HCT116 (cell line): ENCODE results near the gene TKTL1. TPM values are rescaled to one million over a fixed set of nuclear protein-coding genes. Genes with fewer than 3 reads are reported as not detected.

ENCODE experiments used
- ATAC-seq: fragments of 200-7000 bp; cut with Tn5 transposase; 2 replicates; pipeline ENCODE4 v1.9.1; 2020; ENCODE audit warnings: mild to moderate bottlenecking, moderate library complexity
- BruUV-seq: library from RNA; stranded (reverse); fragments of 400-500 nt; replicated peaks from 2 replicates; lab custom pipeline; 2021; lab: Mats Ljungman, UMichigan
- CTCF ChIA-PET: fragments of 300-600 bp; sonication (Branson Sonifier 250); formaldehyde crosslinking; loops from one replicate; lab custom pipeline; 2021; ENCODE audit warnings: antibody characterized with exemption; lab: Charles Lee
- POLR2A ChIA-PET: fragments of 300-600, 350-600 bp; sonication (Branson Sonifier 250); formaldehyde crosslinking; loops from one replicate; lab custom pipeline; 2021; ENCODE audit warnings: antibody characterized with exemption; lab: Charles Lee
- RAD21 ChIA-PET, 2 experiments: fragments of 300-600 bp; sonication (Branson Sonifier 250); formaldehyde crosslinking; loops; one replicate each; lab custom pipeline; 2023; ENCODE audit warnings: low total read pairs in 2 of 2; ENCODE audit not compliant: uncharacterized antibody in 2 of 2, unreplicated experiment in 2 of 2, low non-redundant PET in 1 of 2; lab: Charles Lee
- DNase-seq: peaks from one replicate; pipeline ENCODE4 v3.0.0-alpha.2; 2010; ENCODE audit warnings: low read depth, low spot score
- H2AFZ ChIP-seq: fragments of 200-600 bp; shearing (Covaris generic), sonication (generic); 2 replicates; pipeline ENCODE4 v1.6.1; 2017; ENCODE audit warnings: low read depth, mixed run types, mixed read lengths, antibody characterized with exemption, low read length; ENCODE audit not compliant: poor library complexity, severe bottlenecking
- H3K27ac ChIP-seq: 2 replicates; pipeline ENCODE4 v1.5.1; 2012; ENCODE audit warnings: low read depth, low read length
- H3K27me3 ChIP-seq: fragments of 200-600 bp; sonication (generic); 2 replicates; pipeline ENCODE4 v1.6.1; 2016; ENCODE audit warnings: mixed run types, low read length, mixed read lengths; ENCODE audit not compliant: insufficient read depth
- H3K36me3 ChIP-seq, 2 experiments: fragments of 200-500 bp in 1 of 2; fragments of 200-600 bp in 1 of 2; sonication (Bioruptor generic) in 1 of 2; sonication (generic) in 1 of 2; 2 replicates each; pipeline versions ENCODE4 v1.5.1 to v1.6.1; 2014 to 2016; ENCODE audit warnings: low read length in 2 of 2, inconsistent platforms in 1 of 2, mixed read lengths in 1 of 2, mixed run types in 1 of 2; ENCODE audit not compliant: insufficient read depth in 2 of 2, control insufficient read depth in 1 of 2
- H3K4me1 ChIP-seq, 2 experiments: fragments of 200-600 bp in 1 of 2; sonication (generic) in 1 of 2; 2 replicates each; pipeline versions ENCODE4 v1.5.1 to v1.6.1; 2012 to 2017; ENCODE audit warnings: low read length in 2 of 2, inconsistent platforms in 1 of 2, mild to moderate bottlenecking in 1 of 2, mixed read lengths in 1 of 2, mixed run types in 1 of 2, moderate library complexity in 1 of 2; ENCODE audit not compliant: insufficient read depth in 2 of 2, control insufficient read depth in 1 of 2
- H3K4me2 ChIP-seq: fragments of 200-600 bp; sonication (generic); 2 replicates; pipeline ENCODE4 v1.6.1; 2017; ENCODE audit warnings: mixed run types, low read length, mixed read lengths
- H3K4me3 ChIP-seq, 2 experiments: fragments of 200-600 bp in 1 of 2; sonication (generic) in 1 of 2; replicated peaks in 1 of 2; 2 replicates each; pipeline ENCODE4 v1.5.1; 2011 to 2016; ENCODE audit warnings: low read length in 2 of 2, control low read depth in 1 of 2, low read depth in 1 of 2, mild to moderate bottlenecking in 1 of 2, mixed read lengths in 1 of 2, mixed run types in 1 of 2
- H3K79me2 ChIP-seq: fragments of 200-600 bp; sonication (generic); 2 replicates; pipeline ENCODE4 v1.6.1; 2017; ENCODE audit warnings: mild to moderate bottlenecking, mixed run types, low read length, moderate library complexity, mixed read lengths; ENCODE audit not compliant: insufficient read depth
- H3K9ac ChIP-seq: fragments of 200-600 bp; sonication (generic); 2 replicates; pipeline ENCODE4 v1.6.1; 2016; ENCODE audit warnings: low read length, mixed read lengths
- H3K9me2 ChIP-seq: fragments of 200-600 bp; sonication (generic), shearing (Covaris generic); 2 replicates; pipeline ENCODE4 v1.6.1; 2017; ENCODE audit warnings: mixed run types, mild to moderate bottlenecking, moderate library complexity; ENCODE audit not compliant: insufficient read depth
- H3K9me3 ChIP-seq, 2 experiments: fragments of 200-500 bp in 1 of 2; fragments of 200-600 bp in 1 of 2; sonication (Bioruptor generic) in 1 of 2; sonication (generic) in 1 of 2; 2 replicates each; pipeline ENCODE4 v1.6.1; 2014 to 2017; ENCODE audit warnings: low read length in 2 of 2, mixed read lengths in 2 of 2, inconsistent platforms in 1 of 2, low read depth in 1 of 2, mild to moderate bottlenecking in 1 of 2, mixed run types in 1 of 2, moderate library complexity in 1 of 2; ENCODE audit not compliant: control insufficient read depth in 1 of 2, insufficient read depth in 1 of 2
- H4K20me1 ChIP-seq: fragments of 200-600 bp; sonication (generic), shearing (Covaris generic); 2 replicates; pipeline ENCODE4 v1.6.1; 2017; ENCODE audit warnings: mixed run types, mild to moderate bottlenecking, moderate library complexity; ENCODE audit not compliant: insufficient read depth
- EGR1 ChIP-seq: IDR thresholded peaks from 2 replicates; pipeline ENCODE4 v1.6.1; 2012; ENCODE audit warnings: low read depth
- EZH2 ChIP-seq: fragments of 200-600 bp; sonication (generic); IDR thresholded peaks from 2 replicates; pipeline ENCODE4 v1.6.1; 2017; ENCODE audit warnings: antibody characterized with exemption, mixed run types
- EZH2phosphoT487 ChIP-seq: fragments of 200-600 bp; IDR thresholded peaks from 2 replicates; pipeline ENCODE4 v1.6.1; 2018; ENCODE audit warnings: antibody characterized with exemption, borderline replicate concordance
- FOSL1 ChIP-seq: IDR thresholded peaks from 2 replicates; pipeline ENCODE4 v1.6.1; 2012; ENCODE audit warnings: low read depth
- JUND ChIP-seq: IDR thresholded peaks from 2 replicates; pipeline ENCODE4 v1.6.1; 2012
- POLR2AphosphoS5 ChIP-seq: IDR thresholded peaks from 2 replicates; pipeline ENCODE4 v1.6.1; 2011; ENCODE audit warnings: mild to moderate bottlenecking, low read depth, low read length, moderate library complexity
- SIN3A ChIP-seq: IDR thresholded peaks from 2 replicates; pipeline ENCODE4 v1.6.1; 2012; ENCODE audit warnings: low read depth
- YY1 ChIP-seq: IDR thresholded peaks from 2 replicates; pipeline ENCODE4 v1.6.1; 2011; ENCODE audit warnings: low read length, low read depth, moderate library complexity, mild to moderate bottlenecking; ENCODE audit not compliant: insufficient replicate concordance; ENCODE audit errors: extremely low read depth
- intact Hi-C: fragments of 100-400 bp; cut with micrococcal nuclease; formaldehyde crosslinking; loops from 2 replicates; pipeline ENCODE4 v1.10.0; 2022
- total RNA-seq: library from RNA; stranded (reverse); gene quantifications from one replicate; pipeline ENCODE4 v1.2.1, GENCODE V29; 2021; ENCODE audit not compliant: unreplicated experiment
- TF ChIP-seq, protein P1 (sequence below): IDR thresholded peaks from 2 replicates; pipeline ENCODE4 v1.6.1; 2011; ENCODE audit warnings: mild to moderate bottlenecking, low read length, moderate library complexity; ENCODE audit not compliant: insufficient replicate concordance; ENCODE audit errors: extremely low read depth

Gene TKTL1
- total RNA-seq, 1 experiment from 2014 or later: 0.34 TPM

GRCh38 chrX:154329294-154329693, 33.7 kb downstream of the TKTL1 start:
- Histone ChIP-seq H3K9me3 (no peaks in the 10 kb centered on the region), H3K4me3 (no peak overlapping the region), H3K4me1 (no peaks in the 10 kb centered on the region), H3K4me2 (no peak overlapping the region), H2AFZ (no peak overlapping the region), H3K79me2 (no peaks in the 10 kb centered on the region), H3K9me2 (no peaks in the 10 kb centered on the region), H3K27ac (no peak overlapping the region), H3K36me3 (no peaks in the 10 kb centered on the region), H3K27me3 (0 out of 2 replicates have a peak, but pooled peaks cover 8% of the 10 kb centered on the region)
- no peak for ATAC-seq
- intact Hi-C loops: no loop called here
- DNase-seq: no peak
- ChIA-PET RAD21 (no interaction called here), CTCF (no interaction called here), POLR2A (interaction anchor here (0.6 kb wide), 1 partner anchor 42 kb away, joined by 3 read pairs; no protein-coding TSS in a partner anchor)
- TF ChIP-seq, protein P1, sequence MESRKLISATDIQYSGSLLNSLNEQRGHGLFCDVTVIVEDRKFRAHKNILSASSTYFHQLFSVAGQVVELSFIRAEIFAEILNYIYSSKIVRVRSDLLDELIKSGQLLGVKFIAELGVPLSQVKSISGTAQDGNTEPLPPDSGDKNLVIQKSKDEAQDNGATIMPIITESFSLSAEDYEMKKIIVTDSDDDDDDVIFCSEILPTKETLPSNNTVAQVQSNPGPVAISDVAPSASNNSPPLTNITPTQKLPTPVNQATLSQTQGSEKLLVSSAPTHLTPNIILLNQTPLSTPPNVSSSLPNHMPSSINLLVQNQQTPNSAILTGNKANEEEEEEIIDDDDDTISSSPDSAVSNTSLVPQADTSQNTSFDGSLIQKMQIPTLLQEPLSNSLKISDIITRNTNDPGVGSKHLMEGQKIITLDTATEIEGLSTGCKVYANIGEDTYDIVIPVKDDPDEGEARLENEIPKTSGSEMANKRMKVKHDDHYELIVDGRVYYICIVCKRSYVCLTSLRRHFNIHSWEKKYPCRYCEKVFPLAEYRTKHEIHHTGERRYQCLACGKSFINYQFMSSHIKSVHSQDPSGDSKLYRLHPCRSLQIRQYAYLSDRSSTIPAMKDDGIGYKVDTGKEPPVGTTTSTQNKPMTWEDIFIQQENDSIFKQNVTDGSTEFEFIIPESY: no peak
- no peak for TF ChIP-seq POLR2AphosphoS5
- no peak for TF ChIP-seq SIN3A
- no peak for TF ChIP-seq EGR1
- no peak for TF ChIP-seq JUND
- TF ChIP-seq FOSL1: no peak
- TF ChIP-seq YY1: no peak
- no peak for TF ChIP-seq EZH2phosphoT487
- no peak for TF ChIP-seq EZH2
- TF ChIP-seq, all 23 proteins: peak for 0
- no peaks in the 10 kb centered on the region for H4K20me1 ChIP-seq
- no TSS peak for BruUV-seq
- H3K9ac ChIP-seq: no peak overlapping the region
